MM.1S (cell line): ENCODE results near the gene CDC42EP5.
A peak's percentile ranks its signal among the peaks of the same experiment; 100 is the strongest.
"Not testable (repeated sequence)": the region's sequence is repeated elsewhere in the genome, so short reads cannot be mapped to it uniquely, and the experiment has no call there.

Experiments
- DNase-seq: peaks from one replicate; pipeline ENCODE4 v3.0.0-alpha.2; 2015
- H2AFZ ChIP-seq: fragments of 300-600 bp; sonication (generic); 2 replicates; pipeline ENCODE4 v1.6.0; 2016; ENCODE audit warnings: antibody characterized with exemption, low read length
- H3F3A ChIP-seq: fragments of 300-600 bp; sonication (generic); 2 replicates; pipeline ENCODE4 v1.6.1; 2016; ENCODE audit warnings: mild to moderate bottlenecking, antibody characterized with exemption, low read length, moderate library complexity, mixed read lengths; ENCODE audit not compliant: insufficient read depth
- H3K27ac ChIP-seq: fragments of 300-600 bp; sonication (generic); 2 replicates; pipeline ENCODE4 v1.5.1; 2016; ENCODE audit warnings: mild to moderate bottlenecking, low read length
- H3K27me3 ChIP-seq: fragments of 300-600 bp; sonication (generic); replicated peaks from 2 replicates; pipeline ENCODE4 v1.6.0; 2016; ENCODE audit warnings: low read length; ENCODE audit not compliant: insufficient read depth
- H3K36me3 ChIP-seq: fragments of 300-600 bp; sonication (generic); replicated peaks from 2 replicates; pipeline ENCODE4 v1.6.1; 2016; ENCODE audit warnings: mild to moderate bottlenecking, low read length, mixed read lengths; ENCODE audit not compliant: insufficient read depth
- H3K4me1 ChIP-seq: fragments of 300-600 bp; sonication (generic); 2 replicates; pipeline ENCODE4 v1.6.1; 2016; ENCODE audit warnings: low read length, mixed read lengths
- H3K4me2 ChIP-seq: fragments of 300-600 bp; sonication (generic); 2 replicates; pipeline ENCODE4 v1.6.0; 2016; ENCODE audit warnings: low read depth, low read length
- H3K4me3 ChIP-seq: fragments of 300-600 bp; sonication (generic); 2 replicates; pipeline ENCODE4 v1.5.1; 2016; ENCODE audit warnings: low read length, mixed read lengths
- H3K79me2 ChIP-seq: fragments of 300-600 bp; sonication (generic); 2 replicates; pipeline ENCODE4 v1.6.1; 2016; ENCODE audit warnings: mixed run types, low read length, mixed read lengths
- H3K9ac ChIP-seq: fragments of 300-600 bp; sonication (generic); 2 replicates; pipeline ENCODE4 v1.6.1; 2016; ENCODE audit warnings: low read length, mixed read lengths
- H3K9me2 ChIP-seq: fragments of 300-600 bp; sonication (generic); replicated peaks from 2 replicates; pipeline ENCODE4 v1.6.1; 2016; ENCODE audit warnings: mild to moderate bottlenecking, low read length, mixed read lengths; ENCODE audit not compliant: insufficient read depth
- H3K9me3 ChIP-seq: fragments of 300-600 bp; sonication (generic); replicated peaks from 2 replicates; pipeline ENCODE4 v1.6.1; 2016; ENCODE audit warnings: mild to moderate bottlenecking, low read length, mixed read lengths; ENCODE audit not compliant: insufficient read depth
- H4K20me1 ChIP-seq: fragments of 300-600 bp; sonication (generic); 2 replicates; pipeline ENCODE4 v1.6.1; 2016; ENCODE audit warnings: mild to moderate bottlenecking, low read length, moderate library complexity, mixed read lengths; ENCODE audit not compliant: insufficient read depth
- EZH2 ChIP-seq: fragments of 300-600 bp; sonication (generic); optimal IDR thresholded peaks from 2 replicates; pipeline ENCODE3; 2017; ENCODE audit warnings: low read depth, mild to moderate bottlenecking, antibody characterized with exemption, low read length, mixed read lengths
- EZH2phosphoT487 ChIP-seq: fragments of 300-600 bp; sonication (generic); IDR thresholded peaks from 2 replicates; pipeline ENCODE4 v1.6.1; 2018; ENCODE audit warnings: antibody characterized with exemption, low read length
- TF ChIP-seq, protein P1 (sequence below): fragments of 300-600 bp; sonication (generic); IDR thresholded peaks from 2 replicates; pipeline ENCODE4 v1.5.1; 2016; ENCODE audit warnings: antibody characterized with exemption, low read length, mixed read lengths

Gene CDC42EP5

DNA sequence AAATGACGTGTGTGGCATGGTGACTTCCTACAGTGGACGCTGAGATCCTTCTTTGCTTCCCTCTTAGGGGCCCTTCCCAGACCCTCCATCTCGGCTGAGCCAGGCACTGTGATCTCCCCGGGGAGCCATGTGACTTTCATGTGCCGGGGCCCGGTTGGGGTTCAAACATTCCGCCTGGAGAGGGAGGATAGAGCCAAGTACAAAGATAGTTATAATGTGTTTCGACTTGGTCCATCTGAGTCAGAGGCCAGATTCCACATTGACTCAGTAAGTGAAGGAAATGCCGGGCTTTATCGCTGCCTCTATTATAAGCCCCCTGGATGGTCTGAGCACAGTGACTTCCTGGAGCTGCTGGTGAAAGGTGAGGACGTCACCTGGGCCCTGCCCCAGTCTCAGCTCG lies 34.7 kb upstream of the CDC42EP5 start:
- no peaks in the 10 kb centered on the region for H3K9me3 ChIP-seq
- H3K79me2 ChIP-seq = no peaks in the 10 kb centered on the region
- no peaks in the 10 kb centered on the region for H3K9me2 ChIP-seq
- H3K4me3 ChIP-seq = no peak overlapping the region
- DNase-seq = no peak
- no peaks in the 10 kb centered on the region for H4K20me1 ChIP-seq
- no peaks in the 10 kb centered on the region for H3K4me1 ChIP-seq
- H3K27ac ChIP-seq = no peak overlapping the region
- TF ChIP-seq EZH2phosphoT487 (no peak), EZH2 (no peak)
- TF ChIP-seq, protein P1, sequence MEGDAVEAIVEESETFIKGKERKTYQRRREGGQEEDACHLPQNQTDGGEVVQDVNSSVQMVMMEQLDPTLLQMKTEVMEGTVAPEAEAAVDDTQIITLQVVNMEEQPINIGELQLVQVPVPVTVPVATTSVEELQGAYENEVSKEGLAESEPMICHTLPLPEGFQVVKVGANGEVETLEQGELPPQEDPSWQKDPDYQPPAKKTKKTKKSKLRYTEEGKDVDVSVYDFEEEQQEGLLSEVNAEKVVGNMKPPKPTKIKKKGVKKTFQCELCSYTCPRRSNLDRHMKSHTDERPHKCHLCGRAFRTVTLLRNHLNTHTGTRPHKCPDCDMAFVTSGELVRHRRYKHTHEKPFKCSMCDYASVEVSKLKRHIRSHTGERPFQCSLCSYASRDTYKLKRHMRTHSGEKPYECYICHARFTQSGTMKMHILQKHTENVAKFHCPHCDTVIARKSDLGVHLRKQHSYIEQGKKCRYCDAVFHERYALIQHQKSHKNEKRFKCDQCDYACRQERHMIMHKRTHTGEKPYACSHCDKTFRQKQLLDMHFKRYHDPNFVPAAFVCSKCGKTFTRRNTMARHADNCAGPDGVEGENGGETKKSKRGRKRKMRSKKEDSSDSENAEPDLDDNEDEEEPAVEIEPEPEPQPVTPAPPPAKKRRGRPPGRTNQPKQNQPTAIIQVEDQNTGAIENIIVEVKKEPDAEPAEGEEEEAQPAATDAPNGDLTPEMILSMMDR = no peak
- no peak overlapping the region for H2AFZ ChIP-seq
- no peak overlapping the region for H3K9ac ChIP-seq
- no peaks in the 10 kb centered on the region for H3K36me3 ChIP-seq
- H3K27me3 ChIP-seq = peaks cover 60% of the 10 kb centered on the region
- H3F3A ChIP-seq = no peaks in the 10 kb centered on the region
- no peak overlapping the region for H3K4me2 ChIP-seq

DNA sequence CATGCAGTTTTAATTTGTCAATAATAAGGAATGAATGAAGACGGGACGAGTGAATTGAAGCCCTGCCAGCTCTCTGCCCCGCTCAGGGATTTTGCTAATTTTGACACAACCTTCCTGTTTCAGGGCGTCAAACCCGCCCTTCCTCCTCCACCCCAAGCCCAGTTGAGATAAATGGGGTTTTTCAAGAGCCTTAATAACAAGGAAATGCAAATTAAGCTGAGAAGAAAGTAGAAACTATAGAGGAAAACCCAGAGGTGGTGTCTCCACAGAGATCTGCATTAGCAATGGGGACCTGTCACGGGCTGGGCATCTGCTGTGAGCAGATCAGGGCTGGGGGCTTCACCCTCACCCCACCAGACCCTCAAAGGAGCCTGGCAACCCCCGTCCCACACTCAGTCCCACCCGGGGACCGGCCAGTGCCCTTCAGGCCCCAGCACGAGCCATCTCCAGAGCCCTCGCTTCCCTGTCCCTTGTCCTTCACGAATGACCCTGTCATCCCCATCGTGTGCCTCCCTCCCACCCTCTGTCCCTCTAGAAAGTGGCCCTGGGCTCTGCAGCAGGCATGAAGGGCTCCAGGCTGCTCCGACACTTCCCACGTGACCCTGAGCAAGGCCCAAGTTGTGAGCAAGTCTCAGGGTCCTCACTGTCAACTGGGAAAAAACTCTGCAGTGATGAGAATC lies 34.1 kb upstream of the CDC42EP5 start:
- not testable (repeated sequence) for H3K9me3 ChIP-seq, H3K36me3 ChIP-seq, H3F3A ChIP-seq, H2AFZ ChIP-seq, H3K27ac ChIP-seq, H3K9ac ChIP-seq, H3K4me3 ChIP-seq, H3K4me1 ChIP-seq, DNase-seq, H3K9me2 ChIP-seq, H3K4me2 ChIP-seq, H3K79me2 ChIP-seq, H4K20me1 ChIP-seq
- peaks cover 60% of the 10 kb centered on the region for H3K27me3 ChIP-seq

DNA sequence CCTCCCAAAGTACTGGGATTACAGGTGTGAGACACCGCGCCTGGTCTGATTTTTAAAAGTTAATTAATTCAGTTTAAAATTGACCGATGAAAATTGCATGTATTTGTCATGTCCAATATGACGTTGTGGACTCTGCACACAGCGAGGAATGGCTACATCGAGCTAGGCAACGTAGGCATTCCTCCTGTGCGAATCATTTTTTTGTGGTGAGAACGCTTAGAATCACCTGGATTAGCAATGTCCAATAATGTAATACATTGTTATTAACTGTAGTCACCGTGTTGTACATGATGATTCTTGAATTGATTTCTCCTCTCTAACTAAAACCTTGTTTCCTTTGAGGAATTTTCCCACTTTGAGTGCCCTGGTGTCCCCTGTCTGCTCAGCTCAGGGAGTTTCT lies 33.0 kb upstream of the CDC42EP5 start:
- Histone ChIP-seq H3K36me3 (no peaks in the 10 kb centered on the region), H3K27me3 (peaks cover 60% of the 10 kb centered on the region), H4K20me1 (no peaks in the 10 kb centered on the region), H3K4me1 (no peaks in the 10 kb centered on the region), H3K9me3 (no peaks in the 10 kb centered on the region), H3K79me2 (no peaks in the 10 kb centered on the region), H3F3A (no peaks in the 10 kb centered on the region), H3K9me2 (no peaks in the 10 kb centered on the region), H3K9ac (no peak overlapping the region), H3K27ac (no peak overlapping the region), H3K4me2 (no peak overlapping the region), H2AFZ (no peak overlapping the region), H3K4me3 (no peak overlapping the region)
- no peak for TF ChIP-seq EZH2
- DNase-seq = no peak

DNA sequence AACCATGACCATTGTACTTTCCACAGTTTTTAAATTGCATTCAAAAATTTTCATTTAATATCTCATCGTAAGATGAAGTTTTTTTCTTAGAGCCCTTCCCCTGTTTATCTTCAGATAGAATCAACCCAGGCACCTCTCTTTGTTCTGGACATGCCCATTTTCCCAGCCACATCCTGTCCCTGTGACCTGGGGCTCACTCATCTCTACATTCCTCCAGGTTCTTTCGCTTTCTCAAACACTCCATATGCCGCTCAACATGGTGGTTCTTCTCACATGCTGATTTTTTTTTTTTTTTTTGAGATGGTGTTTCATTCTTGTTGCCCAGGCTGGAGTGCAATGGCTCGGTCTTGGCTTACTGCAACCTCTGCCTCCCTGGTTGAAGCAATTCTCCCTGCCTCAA lies 32.4 kb upstream of the CDC42EP5 start:
- not testable (repeated sequence) for H4K20me1 ChIP-seq, DNase-seq, H3K9me2 ChIP-seq, H3F3A ChIP-seq, H3K4me2 ChIP-seq, H3K4me1 ChIP-seq, H3K27ac ChIP-seq, H3K4me3 ChIP-seq, H3K36me3 ChIP-seq, H2AFZ ChIP-seq, H3K79me2 ChIP-seq, H3K9ac ChIP-seq, H3K9me3 ChIP-seq
- peaks cover 65% of the 10 kb centered on the region for H3K27me3 ChIP-seq

DNA sequence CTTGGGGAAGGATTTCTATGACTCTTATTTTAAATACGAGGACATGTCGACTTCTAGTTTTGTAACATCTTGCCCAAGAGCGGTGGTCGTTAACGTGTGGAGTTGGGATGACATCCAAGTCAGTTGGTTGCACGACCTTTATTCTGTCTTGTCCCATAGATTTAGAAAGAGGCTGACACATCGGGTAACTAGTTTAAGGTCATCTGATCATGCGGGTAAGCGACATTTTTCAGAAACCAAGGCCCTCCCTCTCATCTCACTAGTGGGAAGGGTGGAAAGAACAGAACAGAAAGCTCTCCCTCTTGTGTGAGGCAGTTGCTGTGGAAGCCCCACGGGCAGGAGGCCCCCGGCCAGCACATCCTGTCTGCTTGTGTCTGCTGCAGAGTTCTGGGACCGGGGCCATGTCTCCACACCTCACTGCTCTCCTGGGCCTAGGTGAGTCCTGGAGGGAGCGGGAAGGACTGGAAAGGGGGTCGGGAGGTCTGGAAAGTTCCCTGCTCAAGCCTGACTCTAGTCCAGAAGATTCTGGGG lies 29.5 kb upstream of the CDC42EP5 start, which contains the start of gene LAIR2:
Gene LAIR2 (plus strand): TSS at position 314 of the 531 bp plus-strand sequence. CDS start 88 bp downstream, at position 402.
- H3K4me2 ChIP-seq = no peak within 1 kb of the TSS
- H3K36me3 ChIP-seq = no peaks in the 10 kb centered on the region
- no peak within 1 kb of the TSS for H3K4me3 ChIP-seq
- H3K79me2 ChIP-seq = no peaks in the 10 kb centered on the region
- peaks cover 76% of the 10 kb centered on the region for H3K27me3 ChIP-seq
- H3K27ac ChIP-seq = no peak within 1 kb of the TSS
- no peaks in the 10 kb centered on the region for H4K20me1 ChIP-seq
- H3K4me1 ChIP-seq = no peaks in the 10 kb centered on the region
- H3F3A ChIP-seq = no peaks in the 10 kb centered on the region
- no peak within 1 kb of the TSS for H2AFZ ChIP-seq
- H3K9ac ChIP-seq = no peak within 1 kb of the TSS
- H3K9me2 ChIP-seq = no peaks in the 10 kb centered on the region
- H3K9me3 ChIP-seq = no peaks in the 10 kb centered on the region
- no peak for DNase-seq
- no peak for TF ChIP-seq EZH2phosphoT487
- TF ChIP-seq, protein P1 = no peak
- TF ChIP-seq EZH2 = no peak

DNA sequence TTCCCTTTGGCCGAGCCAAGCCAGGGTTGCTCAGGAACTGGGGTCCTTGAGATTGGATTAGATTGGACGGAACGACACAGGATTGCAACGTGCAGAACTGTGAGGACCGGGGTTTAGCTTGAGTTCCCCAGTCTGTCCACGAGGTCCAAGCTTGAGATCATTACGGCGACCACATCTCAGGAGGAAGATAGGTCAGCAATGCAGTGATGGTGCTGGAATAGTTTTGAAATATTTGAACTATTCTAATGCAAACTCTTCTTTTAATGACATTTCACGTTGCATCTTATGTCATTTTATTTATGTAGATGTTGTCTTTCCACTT lies 25.3 kb upstream of the CDC42EP5 start:
- H3K9me2 ChIP-seq, H3K36me3 ChIP-seq, H4K20me1 ChIP-seq, H3F3A ChIP-seq, H3K9me3 ChIP-seq, H3K79me2 ChIP-seq, H3K4me2 ChIP-seq, H3K9ac ChIP-seq, H2AFZ ChIP-seq, DNase-seq, H3K4me1 ChIP-seq, H3K4me3 ChIP-seq: not testable (repeated sequence)
- peaks cover 83% of the 10 kb centered on the region for H3K27me3 ChIP-seq
- H3K27ac ChIP-seq = peak overlapping the region; percentile 34; the same call in 1 of the 2 replicates
